ENCODE data around the gene DIS3L2.
"Not testable (repeated sequence)": the region's sequence is repeated elsewhere in the genome, so short reads cannot be mapped to it uniquely, and the experiment has no call there.

Gene DIS3L2

DNA sequence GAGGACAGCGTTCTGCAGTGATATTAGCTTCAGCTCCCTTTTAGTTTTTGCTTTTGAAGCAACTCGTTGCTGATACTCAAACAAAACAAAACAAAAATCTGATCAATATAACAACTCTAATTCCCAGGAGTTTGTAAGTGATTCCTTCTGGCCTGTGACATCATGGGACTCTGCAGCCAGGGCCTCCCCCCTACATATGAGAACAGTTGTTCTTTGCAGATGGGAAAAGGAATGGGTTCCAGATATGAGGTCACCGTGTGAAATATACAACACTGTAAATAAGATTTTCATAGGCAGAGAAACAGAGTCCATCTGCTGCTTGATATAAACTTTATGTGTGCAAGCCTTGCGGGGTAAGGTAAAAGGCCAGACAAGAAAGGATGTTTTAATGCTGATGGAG is 56.7 kb downstream of the DIS3L2 start:
- no peak for DNase-seq

DNA sequence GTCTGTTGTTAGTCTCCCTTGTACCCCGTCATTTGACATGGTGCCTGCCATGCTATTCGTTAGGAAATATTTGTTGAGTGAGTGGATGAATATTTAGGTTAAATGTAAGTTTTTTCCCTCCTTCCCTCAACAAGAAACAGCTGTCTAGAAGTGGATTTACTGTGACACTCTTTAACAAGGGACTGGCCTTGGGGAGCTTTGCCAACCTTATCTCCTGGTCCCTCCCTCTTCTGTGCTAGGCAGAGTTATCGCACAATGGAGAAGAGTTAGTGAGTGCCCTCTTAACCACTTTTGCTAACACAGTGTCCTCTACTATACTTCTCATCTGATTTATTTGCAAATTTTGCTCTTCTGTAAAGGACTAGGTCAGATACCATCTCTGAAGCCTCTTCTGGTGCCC is 61.2 kb downstream of the DIS3L2 start:
- DNase-seq, result no peak

DNA sequence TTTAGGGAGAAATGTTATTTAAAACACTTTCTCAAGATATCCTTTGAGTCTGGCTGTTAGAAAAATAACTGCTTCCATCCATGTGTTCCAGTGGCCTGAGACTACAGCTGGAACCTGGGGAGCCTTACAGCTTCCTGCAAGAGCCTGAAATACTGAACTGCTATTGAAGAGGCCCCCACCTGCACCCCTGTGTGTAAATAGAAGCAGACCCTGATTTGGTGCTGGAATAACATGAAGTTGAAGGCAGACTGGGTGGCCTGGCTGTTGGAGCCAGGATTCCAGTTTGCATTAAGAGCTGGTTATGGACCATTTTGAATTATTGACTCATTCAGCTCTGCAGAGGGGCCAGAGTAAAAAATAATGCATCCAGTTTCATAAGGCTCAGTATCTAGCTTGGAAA is 61.9 kb downstream of the DIS3L2 start:
- DNase-seq, result no peak

DNA sequence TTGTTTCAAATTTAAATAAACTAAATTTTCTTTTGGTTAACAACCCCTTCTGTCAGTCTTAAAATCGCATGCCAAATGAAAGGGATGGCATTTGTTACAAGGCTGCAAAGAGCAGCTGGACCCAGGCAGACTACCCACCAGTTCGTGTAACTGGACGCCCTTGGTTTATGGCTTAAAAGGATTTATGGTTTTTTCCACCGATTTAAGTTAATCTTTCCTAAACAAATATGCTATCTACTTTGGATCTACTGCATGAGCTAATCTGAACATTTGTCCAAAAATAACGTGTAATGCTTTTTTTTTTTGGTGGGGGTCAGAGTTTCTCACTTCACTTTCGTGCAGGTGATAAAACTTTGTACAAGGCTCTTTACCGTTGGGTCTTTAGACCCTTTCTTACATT is 62.9 kb downstream of the DIS3L2 start:
- no peak for DNase-seq

DNA sequence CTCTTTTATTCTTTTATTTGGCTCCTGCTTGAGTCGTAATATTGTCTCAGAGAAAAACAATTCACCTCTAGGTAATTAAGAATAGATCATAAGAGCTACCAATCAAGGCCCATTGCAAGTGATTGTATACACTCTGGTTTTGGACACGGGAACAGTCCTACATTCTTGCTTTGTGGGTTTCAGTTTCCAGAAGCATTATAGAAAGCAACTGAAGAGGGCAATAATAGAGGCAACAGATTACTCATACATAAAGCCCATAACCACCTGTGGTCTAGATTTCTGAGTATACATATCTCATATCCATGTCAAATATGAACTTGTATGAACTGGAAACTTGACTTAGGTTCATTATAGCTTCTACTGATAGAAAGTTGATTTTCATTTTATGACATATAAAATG is 65.4 kb downstream of the DIS3L2 start:
- no peak for DNase-seq

DNA sequence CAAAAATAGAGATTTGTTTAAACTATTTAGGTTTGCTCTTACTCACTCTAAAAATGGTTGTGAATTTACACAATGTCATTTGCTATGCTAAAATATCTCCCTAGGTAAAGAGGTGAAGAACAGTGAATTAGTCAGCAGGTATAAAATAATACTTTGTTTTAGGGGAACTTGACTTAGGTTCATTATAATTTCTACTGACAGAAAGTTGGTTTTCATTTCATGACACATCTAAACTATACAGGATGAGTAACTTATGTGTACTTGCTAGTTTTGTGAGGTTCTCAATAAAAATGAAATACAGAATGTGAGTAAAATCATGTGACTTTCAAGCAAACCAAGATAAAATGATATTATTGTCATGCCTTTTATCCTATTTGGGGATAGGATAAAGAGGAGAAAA is 66.0 kb downstream of the DIS3L2 start:
- DNase-seq, result no peak

DNA sequence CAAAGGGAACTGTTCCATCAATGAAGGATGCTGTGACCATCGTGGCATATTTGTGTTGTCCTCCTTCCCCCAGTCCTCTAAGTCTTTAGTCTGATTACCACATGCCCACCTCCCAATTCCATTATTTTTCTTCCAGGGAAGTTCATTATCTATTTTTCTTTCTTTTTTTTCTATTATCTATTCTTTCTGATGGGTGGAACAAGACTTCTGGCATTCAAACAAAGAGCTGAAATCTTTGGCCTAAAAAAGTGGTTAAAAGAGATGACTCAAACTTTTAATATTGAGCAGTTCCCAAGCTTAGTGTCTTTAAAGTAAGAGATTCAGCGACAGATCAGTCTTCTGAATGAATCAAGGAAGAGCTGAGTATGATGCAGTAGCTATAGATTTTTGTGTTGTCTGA is 66.6 kb downstream of the DIS3L2 start:
- DNase-seq, result no peak

DNA sequence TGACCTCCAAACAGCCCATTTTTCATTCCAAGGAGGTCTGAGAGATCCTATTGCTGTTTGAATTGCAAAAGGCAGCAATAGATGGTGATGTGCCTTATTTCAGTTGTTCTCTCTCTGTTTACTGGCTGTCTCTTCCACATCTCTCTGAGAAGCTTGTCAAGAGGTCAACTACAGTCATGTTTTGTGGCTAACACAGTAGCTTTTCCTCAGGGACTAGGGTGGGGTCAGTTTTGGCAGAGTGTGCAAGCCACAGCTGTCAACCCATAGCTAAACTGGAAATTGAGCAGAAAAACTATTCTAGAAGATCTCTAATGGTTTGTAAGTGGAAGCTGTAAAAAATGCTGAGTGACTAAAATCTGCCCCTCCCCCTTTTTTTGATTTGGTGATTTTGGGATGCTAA is 67.1 kb downstream of the DIS3L2 start:
- no peak for DNase-seq

DNA sequence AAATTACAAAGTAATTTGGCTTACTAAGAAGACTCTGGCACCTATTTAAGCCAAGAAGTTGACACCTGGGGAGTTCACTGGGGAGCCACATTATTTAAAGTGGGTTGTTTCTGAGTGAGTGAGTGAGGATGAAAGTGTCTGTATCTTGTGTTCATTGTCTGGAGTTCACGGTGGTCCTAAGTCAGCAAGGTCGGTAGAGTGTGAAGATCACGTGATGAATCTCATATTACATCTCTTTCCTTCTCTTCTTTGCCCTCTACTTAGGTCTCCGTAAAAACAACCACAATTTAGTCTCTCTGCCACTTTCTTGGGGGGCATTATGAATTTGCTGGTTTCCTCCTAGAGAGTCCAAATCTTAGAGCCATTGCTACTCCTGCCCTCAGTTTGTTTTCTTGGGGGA is 67.8 kb downstream of the DIS3L2 start:
- DNase-seq, result no peak

DNA sequence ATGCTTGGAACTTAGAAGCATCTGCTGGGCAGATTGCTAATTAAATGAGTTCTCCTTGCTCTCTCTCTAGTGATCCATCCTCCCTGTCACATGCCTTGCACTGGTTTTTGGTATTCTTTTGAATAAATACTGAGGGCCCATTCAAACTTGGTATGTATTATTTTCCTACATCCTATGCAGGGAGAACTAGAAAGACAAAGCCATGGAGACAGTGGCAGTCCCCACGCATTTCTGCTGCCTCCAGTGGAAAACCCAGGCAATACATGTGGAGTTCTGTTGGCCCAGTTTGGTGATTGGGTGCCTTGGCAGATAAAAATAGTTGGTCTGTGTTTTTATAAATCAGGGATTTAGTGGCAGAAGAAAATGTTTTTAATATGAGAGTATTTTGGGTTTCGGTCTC is 68.7 kb downstream of the DIS3L2 start:
- DNase-seq, result no peak

DNA sequence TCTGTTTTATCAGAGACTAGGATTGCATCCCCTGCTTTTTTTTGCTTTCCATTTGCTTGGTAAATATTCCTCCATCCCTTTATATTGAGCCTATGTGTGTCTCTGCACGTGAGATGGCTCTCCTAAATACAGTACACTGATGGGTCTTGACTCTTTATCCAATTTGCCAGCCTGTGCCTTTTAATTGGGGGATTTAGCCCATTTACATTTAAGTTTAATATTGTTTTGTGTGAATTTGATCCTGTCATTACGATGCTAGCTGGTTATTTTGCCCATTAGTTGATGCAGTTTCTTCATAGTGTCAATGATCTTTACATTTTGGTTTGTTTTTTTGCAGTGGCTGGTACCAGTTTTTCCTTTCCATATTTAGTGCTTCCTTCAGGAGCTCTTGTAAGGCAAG is 73.8 kb downstream of the DIS3L2 start:
- not testable (repeated sequence) for DNase-seq

DNA sequence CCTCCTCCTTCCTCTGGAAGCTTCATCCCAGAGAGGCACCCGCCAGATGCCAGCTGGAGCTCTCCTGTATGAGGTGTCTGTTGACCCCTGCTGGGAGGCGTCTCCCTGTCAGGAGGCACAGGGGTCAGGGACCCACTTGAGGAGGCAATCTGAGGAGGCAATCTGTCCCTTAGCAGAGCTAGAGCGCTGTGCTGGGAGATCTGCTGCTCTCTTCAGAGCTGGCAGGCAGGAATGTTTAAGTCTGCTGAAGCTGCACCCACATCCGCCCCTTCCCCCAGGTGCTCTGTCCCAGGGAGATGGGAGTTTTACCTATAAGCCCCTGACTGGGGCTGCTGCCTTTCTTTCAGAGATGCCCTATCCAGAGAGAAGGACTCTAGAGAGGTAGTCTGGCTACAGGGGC is 75.4 kb downstream of the DIS3L2 start:
- DNase-seq, result not testable (repeated sequence)

DNA sequence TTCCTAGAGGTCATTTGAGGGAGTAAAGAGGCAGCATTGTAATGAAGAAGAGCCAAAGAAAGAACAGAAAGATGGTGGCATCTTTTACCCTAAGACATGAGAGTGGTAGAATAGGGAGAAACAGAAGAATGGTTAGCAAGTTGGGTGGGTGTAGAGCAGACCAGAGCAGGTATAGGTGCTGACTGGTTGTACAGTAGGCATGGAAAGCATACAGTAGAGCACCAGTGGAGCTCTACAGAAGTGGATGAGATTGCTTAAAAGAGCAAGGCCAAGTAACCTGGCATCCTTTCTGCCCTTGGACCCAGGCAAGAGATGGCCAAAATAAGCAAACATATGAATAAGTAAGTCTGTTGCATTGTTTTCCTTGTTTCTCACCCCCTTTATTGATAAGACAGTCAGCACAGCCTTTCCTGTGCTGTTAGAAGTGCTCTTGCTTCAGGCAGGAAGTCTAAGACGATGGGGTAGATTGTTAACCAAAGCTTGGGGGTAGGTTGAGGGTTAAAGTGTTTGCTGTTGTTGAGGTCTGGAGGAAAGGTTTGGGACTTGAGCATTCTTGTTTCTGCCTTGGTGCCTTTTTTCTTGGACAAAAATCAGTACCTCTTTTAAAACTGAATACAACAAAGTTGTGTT is 76.9 kb downstream of the DIS3L2 start:
- no peak for DNase-seq

DNA sequence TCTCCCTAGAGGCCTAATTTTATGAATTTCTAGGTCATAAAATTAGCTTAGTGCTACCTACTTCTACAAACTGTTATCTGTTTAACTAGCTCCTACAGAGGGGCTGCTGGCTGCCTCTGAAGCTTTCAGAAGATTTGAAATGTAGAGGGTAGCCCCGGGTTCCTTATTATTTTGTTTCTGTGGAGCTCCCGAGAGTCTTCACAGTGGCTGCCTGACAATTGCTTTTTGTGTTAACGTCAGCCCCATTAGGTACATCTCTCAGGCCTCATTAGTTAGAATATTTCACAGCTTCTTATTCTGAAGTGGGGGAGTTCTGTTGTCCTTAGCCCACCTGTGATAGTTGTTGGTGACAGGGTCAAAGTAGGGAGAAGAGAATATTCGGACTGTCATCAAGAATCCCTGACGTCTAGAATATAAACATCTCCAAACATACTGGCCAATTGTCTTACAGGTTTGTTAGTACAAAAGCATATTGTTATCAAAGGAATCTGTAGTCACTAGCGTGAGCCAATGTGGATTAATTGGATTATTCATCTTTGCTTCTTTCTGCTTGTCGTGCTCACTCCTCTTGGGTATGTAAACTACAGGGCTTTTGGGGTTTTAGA is 77.5 kb downstream of the DIS3L2 start:
- DNase-seq, result no peak

DNA sequence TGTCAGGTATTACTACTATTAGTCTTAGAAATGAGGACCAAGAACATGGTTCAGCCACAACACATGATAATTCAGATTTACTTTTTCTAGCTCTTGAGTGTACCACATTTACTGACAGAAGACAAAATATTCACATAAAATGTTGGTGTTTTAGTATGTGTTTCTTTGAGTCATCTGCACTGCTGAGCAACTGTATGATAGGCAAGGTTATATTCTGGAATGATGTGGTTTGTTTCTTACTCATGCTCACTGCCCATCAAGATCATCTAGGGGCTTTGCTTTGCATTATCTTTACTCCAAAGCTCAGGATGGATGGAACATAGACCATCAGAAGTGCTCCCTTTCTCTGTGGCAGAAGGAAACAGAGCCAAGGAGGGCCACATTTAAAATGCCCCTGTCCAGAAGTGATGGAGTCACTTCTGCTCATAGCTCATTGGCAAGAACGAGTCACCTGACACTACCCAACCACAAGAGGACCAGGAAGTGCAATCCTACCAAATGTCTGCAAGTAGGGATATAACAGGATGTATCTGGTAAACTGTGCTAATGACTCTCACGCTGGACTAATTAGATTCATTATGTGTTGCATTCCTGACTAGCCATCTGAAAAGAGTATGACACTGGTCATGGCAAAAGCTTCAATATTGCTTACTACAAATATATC is 81.5 kb downstream of the DIS3L2 start:
- DNase-seq, result no peak

DNA sequence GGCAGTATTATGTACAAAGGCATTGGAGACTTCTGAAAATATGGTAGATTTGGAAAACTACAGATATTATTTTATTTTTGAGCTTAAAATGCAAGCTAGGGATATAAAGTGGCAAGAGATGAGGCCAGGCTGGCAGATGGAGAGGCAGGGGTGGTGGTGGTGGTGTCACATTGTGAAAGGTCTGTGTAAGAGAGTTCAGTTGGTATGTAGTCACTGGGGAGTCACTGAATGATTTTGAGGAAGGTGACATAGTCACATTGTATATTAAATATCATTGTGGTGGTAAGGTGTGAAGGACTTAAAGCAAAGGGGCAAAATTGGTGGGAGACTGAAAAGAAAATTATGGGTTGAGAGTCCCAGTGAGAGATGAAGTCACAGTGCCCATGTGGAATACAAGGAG is 82.5 kb downstream of the DIS3L2 start:
- DNase-seq, result no peak

DNA sequence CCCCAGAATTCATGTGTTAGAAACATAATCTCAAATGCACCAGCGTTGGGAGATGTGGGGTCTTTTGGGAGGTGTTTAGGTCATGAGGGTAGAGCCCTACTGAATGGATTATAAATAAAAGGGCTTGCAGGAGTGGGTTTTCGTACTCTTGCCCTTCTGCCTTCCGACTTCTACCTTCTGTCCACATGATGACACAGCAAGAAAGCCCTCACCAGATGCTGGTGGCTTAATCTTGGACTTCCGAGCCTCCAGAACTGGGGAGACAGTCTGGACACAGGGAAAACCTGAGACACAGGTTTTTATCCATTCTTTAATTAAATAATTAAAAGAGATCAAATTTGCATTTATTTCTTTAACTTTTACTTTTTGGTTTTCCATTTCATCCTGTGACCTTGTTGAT is 87.8 kb downstream of the DIS3L2 start:
- no peak for DNase-seq

DNA sequence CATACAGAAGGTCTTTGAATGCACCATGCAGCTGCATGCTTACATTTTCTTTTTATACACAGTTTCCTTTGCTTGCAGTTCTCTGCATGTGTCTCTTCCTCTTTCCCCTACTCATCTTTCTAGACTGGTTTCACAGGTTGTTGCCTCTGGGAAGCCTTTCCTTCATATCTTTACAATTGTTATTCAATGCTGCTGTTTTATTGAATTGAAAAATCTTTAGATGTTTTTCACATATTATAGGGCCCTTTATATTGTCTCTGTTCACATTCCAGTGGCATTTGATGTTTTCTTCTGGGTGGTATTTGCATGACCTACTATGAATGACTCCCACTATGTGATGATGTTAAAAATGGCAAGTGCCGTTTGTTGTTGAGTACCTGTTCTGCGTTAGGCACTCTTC is 91.1 kb downstream of the DIS3L2 start:
- DNase-seq, result no peak

DNA sequence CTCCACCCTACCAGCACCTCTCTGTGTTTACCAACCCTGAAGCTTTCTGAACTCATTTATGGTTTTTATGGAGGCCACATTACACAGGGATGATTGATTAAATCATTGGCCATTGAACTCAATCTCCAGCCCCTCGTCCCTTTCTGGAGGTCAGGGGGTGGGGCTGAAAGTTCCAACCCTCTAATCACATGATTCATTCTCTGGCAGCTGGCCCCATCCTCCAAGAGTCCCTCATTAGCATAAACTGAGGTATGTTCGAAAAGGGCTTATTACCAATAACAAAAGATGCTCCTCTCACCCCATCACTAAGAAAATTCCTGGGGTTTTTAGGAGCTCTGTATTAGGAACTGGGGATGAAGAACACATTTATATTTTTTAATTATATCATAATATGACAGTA is 92.3 kb downstream of the DIS3L2 start:
- no peak for DNase-seq

DNA sequence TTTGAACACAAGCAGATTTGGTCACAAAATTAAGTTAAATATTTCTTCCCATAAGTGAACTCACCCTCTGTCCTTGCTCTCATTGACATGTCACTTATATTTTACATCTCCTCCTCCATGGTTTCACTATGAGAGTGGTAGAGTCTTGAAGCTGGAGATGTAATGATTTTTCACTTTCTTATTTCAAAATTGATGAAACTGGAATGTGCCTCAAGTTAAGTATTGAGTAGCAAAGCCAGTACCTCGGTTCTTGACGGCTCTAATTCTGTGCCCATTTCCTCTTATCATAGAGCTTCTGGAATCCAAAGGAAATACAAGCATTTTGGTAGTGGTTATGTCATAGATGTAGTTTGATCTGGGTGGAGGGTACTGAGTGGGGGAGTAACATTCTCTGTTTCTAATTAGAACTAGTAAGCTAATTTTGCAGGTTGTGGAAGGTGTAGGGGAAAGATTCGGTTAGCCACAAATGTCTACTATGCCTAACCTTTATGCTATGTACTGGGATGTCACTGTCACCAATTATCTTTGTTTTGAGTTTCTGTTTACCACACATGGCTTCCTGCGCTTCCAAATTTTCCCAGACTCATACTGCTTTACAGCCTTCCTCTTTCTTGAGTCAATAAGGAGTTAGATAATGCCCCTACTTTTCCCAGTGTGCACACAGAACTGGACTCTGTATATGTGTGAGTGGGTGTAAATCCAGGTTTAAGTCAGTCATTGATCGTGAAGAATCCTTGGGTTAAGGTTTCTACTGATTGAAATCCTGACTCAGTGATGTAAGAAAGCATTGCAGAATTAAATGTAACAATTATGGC is 96.8 kb downstream of the DIS3L2 start:
- no peak for DNase-seq

DNA sequence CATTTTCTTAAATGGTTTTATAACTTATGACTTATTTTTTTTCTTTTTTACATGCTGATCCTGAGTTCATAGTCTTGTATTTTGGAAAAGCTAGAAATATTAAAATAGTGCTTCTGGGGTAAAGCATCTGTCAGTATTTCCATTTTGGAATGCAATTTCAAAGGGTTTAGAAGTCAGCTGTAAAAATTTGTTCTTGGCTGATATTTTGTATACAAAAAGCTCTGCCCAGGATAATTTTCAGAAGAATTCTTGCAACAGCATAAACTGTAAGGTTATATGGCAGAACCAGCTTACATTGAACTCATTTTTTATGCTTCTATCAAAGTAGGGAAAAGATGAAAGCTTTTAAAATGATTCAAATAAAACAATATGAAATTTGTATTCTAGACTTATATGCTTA is 97.4 kb downstream of the DIS3L2 start:
- no peak for DNase-seq

DNA sequence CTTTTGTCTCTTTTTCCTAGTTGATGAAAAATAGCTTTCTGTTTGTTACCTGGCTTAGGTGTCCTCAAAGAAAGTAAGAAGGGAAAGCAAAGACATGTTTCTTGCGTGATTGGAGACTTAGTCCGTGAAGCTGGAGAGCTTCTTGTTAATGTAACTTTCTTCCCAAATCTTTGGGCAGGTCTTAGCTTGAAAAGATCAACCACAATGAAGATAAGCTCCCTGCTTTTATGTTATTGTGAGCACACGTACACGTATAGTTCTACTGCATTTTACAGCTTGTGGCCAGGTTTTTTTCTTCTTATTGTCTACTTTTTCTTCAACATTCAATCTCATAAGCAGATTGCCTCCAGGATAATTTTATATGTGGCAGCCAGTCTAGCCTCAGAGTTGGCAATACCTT is 99.8 kb downstream of the DIS3L2 start:
- no peak for DNase-seq

DNA sequence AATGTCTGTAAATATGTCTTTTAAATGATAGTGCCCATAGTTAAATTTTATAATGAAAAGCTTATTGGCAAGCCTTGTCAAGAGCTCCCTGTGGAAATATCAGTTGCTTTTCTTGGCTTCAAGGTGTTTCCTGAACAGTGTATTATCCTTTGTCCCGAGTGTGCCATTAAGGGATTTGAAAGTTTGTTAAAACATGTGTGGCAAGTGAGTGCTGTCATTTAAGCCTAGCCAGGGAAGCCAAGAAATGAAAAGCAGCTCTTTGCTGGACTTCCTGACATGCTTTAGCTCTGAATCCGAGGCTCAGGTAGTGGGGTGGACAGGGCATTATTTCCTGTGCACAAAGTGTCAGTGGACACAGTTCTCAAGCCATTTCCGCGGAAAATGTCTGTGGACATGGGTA is 111.5 kb downstream of the DIS3L2 start:
- no peak for DNase-seq

DNA sequence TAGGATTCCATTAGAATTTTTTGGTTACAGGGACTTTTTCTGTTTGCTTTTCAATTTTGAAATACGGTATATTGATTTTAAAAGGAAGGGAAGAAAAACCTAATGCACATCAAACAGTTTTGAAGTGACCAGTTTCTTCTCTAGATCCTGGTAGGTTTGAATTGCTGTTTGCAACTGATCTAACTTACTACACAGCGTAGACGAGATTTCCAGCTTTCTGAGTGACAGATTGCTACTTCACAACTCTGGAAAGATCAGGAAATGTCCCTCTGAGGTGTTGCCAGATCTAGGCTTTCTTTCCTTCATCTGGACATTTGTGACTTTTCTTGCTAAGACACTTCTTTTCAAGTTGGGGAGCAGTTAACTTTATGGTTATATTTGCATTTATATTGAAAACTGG is 112.2 kb downstream of the DIS3L2 start:
- no peak for DNase-seq

Data from activated naive CD4-positive, alpha-beta T cell (primary cell).